ENCODE measurements around the gene CEP85. TPM values are rescaled to one million over a fixed set of nuclear protein-coding genes. Genes with fewer than 3 reads are reported as not detected.

The CEP85 gene
- total and polyA plus RNA-seq, 2 of the 13 experiments (the other 11 are each of a cell fraction or from before 2014, with no cell fraction given) = 16.1 to 26.7 TPM

GRCh38 chr1:26233903-26234643 is at the start of gene CEP85 (continued):
- peak; percentile 48; the same call in 1 of the 2 replicates for TF ChIP-seq DR1 (CRISPR knock-in tag; IDR thresholded peaks at IDR 0.05)
- peak; percentile 64 for TF ChIP-seq GATAD2A (CRISPR knock-in tag; IDR thresholded peaks at IDR 0.05)
- TF ChIP-seq SIN3A (IDR thresholded peaks at IDR 0.05; ENCODE audit: borderline replicate concordance, low read depth, low read length) = peak; percentile 66; the same call in 1 of the 2 replicates
- TF ChIP-seq TP53 (CRISPR knock-in tag; conservative IDR thresholded peaks at IDR 0.05) = no peak
- peak; percentile 55; the same call in 1 of the 2 replicates for TF ChIP-seq PAXIP1 (CRISPR knock-in tag; conservative IDR thresholded peaks at IDR 0.05)
- TF ChIP-seq ETS1 (CRISPR knock-in tag; IDR thresholded peaks at IDR 0.05) = no peak
- no peak for TF ChIP-seq TFE3 (CRISPR knock-in tag; IDR thresholded peaks at IDR 0.05)
- TF ChIP-seq ZSCAN21 (CRISPR knock-in tag; IDR thresholded peaks at IDR 0.05; ENCODE audit: borderline replicate concordance) = peak; percentile 42; the same call in 1 of the 2 replicates
- TF ChIP-seq GATAD1 (CRISPR knock-in tag; IDR thresholded peaks at IDR 0.05) = 0 out of 2 replicates have a peak, but pooled peaks have one; percentile 58
- no peak for TF ChIP-seq REST (IDR thresholded peaks at IDR 0.05; ENCODE audit: borderline replicate concordance in 1 of 2, low read depth in 1 of 2, low read length in 2 of 2)
- TF ChIP-seq TFDP1 (CRISPR knock-in tag; IDR thresholded peaks at IDR 0.05; ENCODE audit: borderline replicate concordance) = peak; percentile 84
- TF ChIP-seq ZNF816 (CRISPR knock-in tag; IDR thresholded peaks at IDR 0.05; ENCODE audit: borderline replicate concordance) = no peak
- TF ChIP-seq ARNTL (CRISPR knock-in tag; IDR thresholded peaks at IDR 0.05) = peak; percentile 52; the same call in 1 of the 2 replicates
- TF ChIP-seq MAFK (conservative IDR thresholded peaks at IDR 0.05 in 1 of 2, IDR thresholded peaks at IDR 0.05 in 1 of 2; ENCODE audit: low read length in 2 of 2) = no peak
- peak; percentile 82 for TF ChIP-seq ZNF160 (CRISPR knock-in tag; IDR thresholded peaks at IDR 0.05)

Data from HepG2 (cell line).